PC-9 (cell line): Measurements from ENCODE around the gene THG1L. TPM values are rescaled to one million over a fixed set of nuclear protein-coding genes. Genes with fewer than 3 reads are reported as not detected.

Experiments
- BruUV-seq: library from RNA; stranded (reverse); fragments of 400-500 nt; replicated peaks from 2 replicates; lab custom pipeline; 2021; lab: Mats Ljungman, UMichigan
- CTCF ChIA-PET: fragments of 300-600 bp; sonication (Branson Sonifier 250); formaldehyde crosslinking; loops from one replicate; lab custom pipeline; 2022; ENCODE audit warnings: antibody characterized with exemption; lab: Charles Lee
- POLR2A ChIA-PET: fragments of 300-600 bp; sonication (Branson Sonifier 250); formaldehyde crosslinking; loops from one replicate; lab custom pipeline; 2022; ENCODE audit warnings: antibody characterized with exemption; ENCODE audit not compliant: unreplicated experiment; lab: Charles Lee
- DNase-seq, 2 experiments: peaks; one replicate each; pipeline versions ENCODE4 v3.0.0 to v3.0.0-alpha.2; 2015 to 2022; ENCODE audit warnings: mixed read lengths in 1 of 2
- H2AFZ ChIP-seq: fragments of 200-600 bp; sonication (generic); 2 replicates; pipeline ENCODE4 v1.8.1; 2017; ENCODE audit warnings: antibody characterized with exemption
- H3F3A ChIP-seq: fragments of 200-600 bp; sonication (generic); 2 replicates; pipeline ENCODE4 v1.8.1; 2017; ENCODE audit warnings: antibody characterized with exemption, mild to moderate bottlenecking, low read depth; ENCODE audit not compliant: insufficient read depth
- H3K27ac ChIP-seq: fragments of 200-600 bp; sonication (generic); 2 replicates; pipeline ENCODE4 v1.6.1; 2016; ENCODE audit warnings: mixed run types
- H3K27me3 ChIP-seq: fragments of 200-600 bp; sonication (generic); 2 replicates; pipeline ENCODE4 v1.6.1; 2016; ENCODE audit warnings: low read depth, mixed run types; ENCODE audit not compliant: insufficient read depth
- H3K36me3 ChIP-seq: fragments of 200-600 bp; sonication (generic); 2 replicates; pipeline ENCODE4 v1.6.1; 2016; ENCODE audit warnings: low read depth, mixed run types
- H3K4me1 ChIP-seq: fragments of 200-600 bp; sonication (generic); replicated peaks from 2 replicates; pipeline ENCODE4 v1.6.1; 2016; ENCODE audit warnings: mixed run types; ENCODE audit not compliant: insufficient read depth
- H3K4me2 ChIP-seq: fragments of 200-600 bp; sonication (generic); 2 replicates; pipeline ENCODE4 v1.6.1; 2017; ENCODE audit warnings: mixed run types
- H3K4me3 ChIP-seq: fragments of 200-600 bp; sonication (generic); 2 replicates; pipeline ENCODE4 v1.6.1; 2016; ENCODE audit warnings: mixed run types
- H3K79me2 ChIP-seq: fragments of 200-600 bp; sonication (generic); 2 replicates; pipeline ENCODE4 v1.6.1; 2017; ENCODE audit warnings: low read depth, mixed run types
- H3K9me2 ChIP-seq: fragments of 200-600 bp; sonication (generic); 2 replicates; pipeline ENCODE4 v1.8.1; 2017; ENCODE audit warnings: mild to moderate bottlenecking; ENCODE audit not compliant: insufficient read depth
- H3K9me3 ChIP-seq: fragments of 200-600 bp; sonication (generic); 2 replicates; pipeline ENCODE4 v1.8.1; 2016; ENCODE audit warnings: low read depth; ENCODE audit not compliant: insufficient read depth
- H4K20me1 ChIP-seq: fragments of 200-600 bp; sonication (generic); 2 replicates; pipeline ENCODE4 v1.8.1; 2017; ENCODE audit not compliant: insufficient read depth
- EZH2 ChIP-seq: fragments of 200-600 bp; sonication (generic); IDR thresholded peaks from 2 replicates; pipeline ENCODE4 v1.8.0; 2017; ENCODE audit warnings: antibody characterized with exemption, low read depth
- intact Hi-C: fragments of 100-400 bp; cut with micrococcal nuclease; formaldehyde crosslinking; loops from one replicate; pipeline ENCODE4 v1.10.0; 2022; ENCODE audit not compliant: unreplicated experiment
- total RNA-seq: library from RNA; stranded (reverse); gene quantifications from 2 replicates; pipeline ENCODE4 v1.2.3, GENCODE V29; 2021
- TF ChIP-seq, protein P1 (sequence below): fragments of 200-600 bp; sonication (generic); conservative IDR thresholded peaks from 2 replicates; pipeline ENCODE4 v1.6.1; 2017; ENCODE audit warnings: mixed run types, antibody characterized with exemption, mild to moderate bottlenecking, moderate library complexity

The THG1L gene
- total RNA-seq, 1 experiment from 2014 or later, result 25.3 TPM

DNA sequence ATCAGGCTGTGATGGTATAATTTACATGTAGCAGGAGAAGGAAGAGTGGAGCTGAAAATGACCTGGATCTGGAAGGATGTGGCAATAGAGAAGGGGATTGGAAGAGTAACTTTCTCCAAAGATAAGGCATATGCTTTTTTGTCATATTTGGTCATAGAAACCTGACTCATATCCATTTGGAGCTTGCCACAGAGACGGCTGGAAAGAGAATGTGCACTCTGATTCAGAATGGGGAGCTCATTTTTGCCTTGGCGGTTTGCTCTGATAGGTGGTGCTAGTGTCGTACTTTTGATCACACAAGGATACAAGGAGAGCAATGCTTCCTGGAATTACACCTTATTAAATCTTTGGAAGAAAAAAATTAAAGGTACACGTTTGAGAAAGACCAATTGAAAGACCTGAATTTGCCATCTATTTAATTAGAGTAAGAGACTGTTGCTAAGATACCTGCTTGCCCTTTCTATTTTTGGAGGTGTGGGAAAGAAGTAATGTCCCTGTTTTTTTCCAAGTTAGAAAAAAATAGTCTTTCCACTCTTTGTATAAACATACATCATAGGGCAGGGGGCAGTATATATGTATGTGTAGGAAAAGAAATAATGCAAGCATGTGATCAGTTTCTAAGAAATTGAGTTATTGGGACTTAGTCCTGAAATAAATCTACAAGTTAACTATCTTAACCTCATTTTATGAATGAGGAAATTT, 17.7 kb downstream of the THG1L start:
- Histone ChIP-seq H3K27ac (no peak overlapping the region), H2AFZ (no peak overlapping the region), H3K4me1 (peaks cover 7% of the 10 kb centered on the region), H3F3A (no peaks in the 10 kb centered on the region), H3K9me3 (no peaks in the 10 kb centered on the region), H3K4me2 (no peak overlapping the region), H3K79me2 (no peaks in the 10 kb centered on the region; the same call in 1 of the 2 replicates), H3K9me2 (no peaks in the 10 kb centered on the region), H3K4me3 (no peak overlapping the region), H3K27me3 (no peaks in the 10 kb centered on the region), H3K36me3 (no peaks in the 10 kb centered on the region), H4K20me1 (no peaks in the 10 kb centered on the region)
- POLR2A ChIA-PET, result interaction anchor here (0.5 kb wide), 1 partner anchor 386 kb away, joined by 3 read pairs; no protein-coding TSS in a partner anchor
- CTCF ChIA-PET, result no interaction called here
- no peak for DNase-seq
- no peak for TF ChIP-seq EZH2
- TF ChIP-seq, protein P1, sequence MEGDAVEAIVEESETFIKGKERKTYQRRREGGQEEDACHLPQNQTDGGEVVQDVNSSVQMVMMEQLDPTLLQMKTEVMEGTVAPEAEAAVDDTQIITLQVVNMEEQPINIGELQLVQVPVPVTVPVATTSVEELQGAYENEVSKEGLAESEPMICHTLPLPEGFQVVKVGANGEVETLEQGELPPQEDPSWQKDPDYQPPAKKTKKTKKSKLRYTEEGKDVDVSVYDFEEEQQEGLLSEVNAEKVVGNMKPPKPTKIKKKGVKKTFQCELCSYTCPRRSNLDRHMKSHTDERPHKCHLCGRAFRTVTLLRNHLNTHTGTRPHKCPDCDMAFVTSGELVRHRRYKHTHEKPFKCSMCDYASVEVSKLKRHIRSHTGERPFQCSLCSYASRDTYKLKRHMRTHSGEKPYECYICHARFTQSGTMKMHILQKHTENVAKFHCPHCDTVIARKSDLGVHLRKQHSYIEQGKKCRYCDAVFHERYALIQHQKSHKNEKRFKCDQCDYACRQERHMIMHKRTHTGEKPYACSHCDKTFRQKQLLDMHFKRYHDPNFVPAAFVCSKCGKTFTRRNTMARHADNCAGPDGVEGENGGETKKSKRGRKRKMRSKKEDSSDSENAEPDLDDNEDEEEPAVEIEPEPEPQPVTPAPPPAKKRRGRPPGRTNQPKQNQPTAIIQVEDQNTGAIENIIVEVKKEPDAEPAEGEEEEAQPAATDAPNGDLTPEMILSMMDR, result no peak
- no TSS peak for BruUV-seq
- intact Hi-C loops, result no loop called here

DNA sequence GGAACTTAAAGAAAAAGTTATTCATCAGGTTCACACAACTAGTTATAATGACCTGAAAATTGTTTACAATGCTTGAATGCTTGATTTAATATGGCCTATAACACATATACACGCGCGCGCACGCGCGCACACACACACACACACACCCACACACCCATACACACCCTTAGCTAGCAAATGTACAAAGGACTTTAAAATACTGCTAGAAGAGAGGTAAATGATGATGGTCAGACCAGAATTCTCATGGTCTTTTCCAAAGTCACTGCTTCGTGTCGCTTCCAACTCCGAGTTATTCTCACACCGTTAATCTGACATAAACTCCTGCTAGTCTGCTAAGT, 18.2 kb downstream of the THG1L start:
- no peaks in the 10 kb centered on the region for H3F3A ChIP-seq
- BruUV-seq, result no TSS peak
- no peaks in the 10 kb centered on the region for H3K36me3 ChIP-seq
- TF ChIP-seq, protein P1, result no peak
- no peak for TF ChIP-seq EZH2
- no peak overlapping the region for H3K4me2 ChIP-seq
- intact Hi-C loops, result no loop called here
- POLR2A ChIA-PET, result no interaction called here
- no peaks in the 10 kb centered on the region for H3K27me3 ChIP-seq
- DNase-seq, result no peak
- H4K20me1 ChIP-seq, result no peaks in the 10 kb centered on the region
- no peak overlapping the region for H2AFZ ChIP-seq
- H3K9me3 ChIP-seq, result no peaks in the 10 kb centered on the region
- H3K4me3 ChIP-seq, result no peak overlapping the region
- H3K4me1 ChIP-seq, result peaks cover 5% of the 10 kb centered on the region
- no peaks in the 10 kb centered on the region; the same call in 1 of the 2 replicates for H3K79me2 ChIP-seq
- CTCF ChIA-PET, result no interaction called here
- no peaks in the 10 kb centered on the region for H3K9me2 ChIP-seq
- H3K27ac ChIP-seq, result no peak overlapping the region

DNA sequence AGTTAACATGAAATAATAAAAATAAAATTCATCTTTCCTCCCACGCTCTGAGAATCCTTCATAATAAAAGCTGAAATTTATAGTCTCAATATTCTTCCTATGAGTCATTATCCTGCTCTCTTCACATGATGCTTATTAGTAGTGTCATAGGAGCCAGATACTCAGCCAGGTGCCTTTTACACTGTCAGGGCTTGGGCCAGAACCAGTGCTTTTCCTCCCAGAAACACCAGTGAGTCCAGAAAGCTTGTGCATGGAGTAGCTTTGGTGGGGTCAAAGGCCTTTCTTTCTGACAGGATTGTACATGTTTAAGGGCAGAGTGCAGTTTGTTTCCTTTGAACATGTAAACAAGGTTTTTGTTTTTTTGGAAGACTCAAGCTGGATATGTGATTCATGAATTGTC, 19.1 kb downstream of the THG1L start:
- CTCF ChIA-PET, result no interaction called here
- no peak for DNase-seq

More for the DNA sequence above, 19.1 kb downstream of the THG1L start:
- H4K20me1 ChIP-seq, result no peaks in the 10 kb centered on the region
- no peak overlapping the region for H3K4me3 ChIP-seq
- H3K9me2 ChIP-seq, result no peaks in the 10 kb centered on the region
- no TSS peak for BruUV-seq
- no peaks in the 10 kb centered on the region; the same call in 1 of the 2 replicates for H3K79me2 ChIP-seq
- H3K4me2 ChIP-seq, result no peak overlapping the region
- POLR2A ChIA-PET, result no interaction called here
- H3K27me3 ChIP-seq, result no peaks in the 10 kb centered on the region
- H3K36me3 ChIP-seq, result no peaks in the 10 kb centered on the region
- intact Hi-C loops, result no loop called here
- H2AFZ ChIP-seq, result no peak overlapping the region
- no peaks in the 10 kb centered on the region for H3F3A ChIP-seq
- TF ChIP-seq EZH2, result no peak
- TF ChIP-seq, protein P1, result no peak
- H3K4me1 ChIP-seq, result no peaks in the 10 kb centered on the region
- no peak overlapping the region for H3K27ac ChIP-seq
- no peaks in the 10 kb centered on the region for H3K9me3 ChIP-seq
